ENCODE data around the gene TRIM41.

TRIM41 gene

DNA sequence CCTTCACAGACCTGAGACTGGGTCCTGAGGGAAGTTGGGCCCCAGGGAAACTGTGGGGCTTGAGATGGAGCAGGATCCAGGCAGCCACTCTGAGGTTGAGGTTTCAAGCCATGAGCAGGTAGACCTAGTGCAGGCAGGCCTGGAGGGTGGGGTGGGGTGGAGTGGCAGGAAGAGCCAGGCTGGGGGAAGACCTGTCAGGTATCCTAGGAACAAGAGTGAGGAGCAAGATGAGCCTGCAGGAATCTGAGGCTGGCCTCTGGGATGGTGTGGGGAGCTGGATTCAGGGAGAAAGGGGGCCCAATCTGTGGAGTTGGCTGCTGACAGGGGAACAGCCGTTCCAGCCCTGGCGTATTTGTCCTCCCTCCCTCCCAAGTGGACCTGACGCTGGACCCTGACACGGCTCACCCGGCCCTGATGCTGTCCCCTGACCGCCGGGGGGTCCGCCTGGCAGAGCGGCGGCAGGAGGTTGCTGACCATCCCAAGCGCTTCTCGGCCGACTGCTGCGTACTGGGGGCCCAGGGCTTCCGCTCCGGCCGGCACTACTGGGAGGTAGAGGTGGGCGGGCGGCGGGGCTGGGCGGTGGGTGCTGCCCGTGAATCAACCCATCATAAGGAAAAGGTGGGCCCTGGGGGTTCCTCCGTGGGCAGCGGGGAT lies 10.8 kb downstream of the TRIM41 start:
- no peak for DNase-seq

DNA sequence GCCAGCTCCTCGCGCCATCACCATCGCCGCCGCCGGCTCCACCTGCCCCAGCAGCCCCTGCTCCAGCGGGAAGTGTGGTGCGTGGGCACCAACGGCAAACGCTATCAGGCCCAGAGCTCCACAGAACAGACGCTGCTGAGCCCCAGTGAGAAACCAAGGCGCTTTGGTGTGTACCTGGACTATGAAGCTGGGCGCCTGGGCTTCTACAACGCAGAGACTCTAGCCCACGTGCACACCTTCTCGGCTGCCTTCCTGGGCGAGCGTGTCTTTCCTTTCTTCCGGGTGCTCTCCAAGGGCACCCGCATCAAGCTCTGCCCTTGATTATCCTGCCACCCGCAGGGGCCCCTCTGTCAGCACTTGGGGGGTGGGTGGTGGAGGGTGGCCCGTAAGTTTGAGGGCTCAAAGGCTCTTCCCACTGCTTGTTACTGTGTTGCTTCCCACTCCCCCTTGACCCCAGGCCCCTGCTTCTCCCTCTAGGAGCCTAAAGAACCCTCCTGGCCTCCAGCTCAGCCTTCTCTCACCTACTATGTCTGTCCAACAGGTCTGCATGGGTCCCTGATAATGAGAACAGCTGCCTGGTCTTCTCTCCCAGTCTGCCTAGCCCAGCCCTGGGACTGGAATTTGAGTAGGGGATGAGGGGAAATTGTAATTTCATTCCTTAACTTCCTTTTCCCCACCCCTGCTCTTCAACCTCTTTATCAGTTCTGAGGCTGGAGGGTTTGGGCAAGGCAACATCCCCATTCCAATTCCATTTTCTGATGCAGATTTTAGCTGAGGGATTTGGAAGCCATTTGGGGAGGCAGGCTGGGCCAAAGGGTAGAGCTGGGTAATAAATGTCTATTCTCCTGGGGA lies 11.6 kb downstream of the TRIM41 start:
- no peak for DNase-seq

DNA sequence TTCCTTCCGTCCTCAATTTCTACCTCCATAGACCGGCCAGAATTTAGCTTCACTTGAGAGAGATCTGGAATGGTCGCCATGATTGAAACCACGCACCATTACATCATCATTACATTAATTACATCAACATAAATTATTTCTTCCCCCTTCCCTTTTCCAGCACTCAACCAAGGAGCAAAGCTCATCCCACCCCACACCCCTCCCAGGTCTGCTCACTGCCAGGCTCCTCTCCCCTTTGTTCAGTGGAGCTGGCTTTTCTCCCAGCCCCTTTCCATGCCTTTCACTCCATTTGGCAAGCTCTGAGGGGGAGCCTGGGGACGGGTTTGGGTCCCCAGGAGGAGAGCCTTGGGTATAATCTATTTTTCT lies 12.2 kb downstream of the TRIM41 start:
- no peak for DNase-seq

DNA sequence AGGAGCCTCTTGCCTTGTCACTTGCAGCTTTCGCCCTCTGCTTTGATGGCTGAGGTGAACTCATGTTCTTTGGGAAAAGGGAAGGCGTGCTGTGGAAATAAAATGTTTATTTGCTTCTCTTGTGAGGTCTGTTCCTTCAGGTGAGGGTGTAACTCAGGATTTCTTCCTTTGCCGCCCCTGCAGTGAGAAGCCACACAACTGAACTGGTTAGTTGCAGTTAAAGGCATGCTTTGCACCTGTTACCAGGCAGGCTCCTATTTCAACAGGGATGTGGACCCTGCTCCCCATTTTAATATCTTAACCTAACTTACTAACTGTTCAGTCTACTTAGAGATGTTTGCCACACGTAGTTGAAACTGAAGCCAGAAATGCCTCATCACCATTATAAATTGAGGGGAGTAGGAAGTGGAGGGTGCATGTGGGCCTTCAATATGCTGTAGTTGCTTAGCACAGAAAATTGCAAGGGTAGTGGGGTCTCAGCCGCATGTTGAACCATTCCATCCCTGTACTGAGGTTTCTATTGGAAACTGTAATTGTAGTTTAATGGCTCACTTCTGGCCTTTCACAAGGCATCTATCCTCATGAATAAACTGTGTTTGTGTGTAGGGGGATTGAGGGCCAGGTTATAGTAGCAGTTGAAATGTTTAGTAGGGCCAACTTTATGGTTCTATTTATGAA lies 12.7 kb downstream of the TRIM41 start:
- DNase-seq: no peak

DNA sequence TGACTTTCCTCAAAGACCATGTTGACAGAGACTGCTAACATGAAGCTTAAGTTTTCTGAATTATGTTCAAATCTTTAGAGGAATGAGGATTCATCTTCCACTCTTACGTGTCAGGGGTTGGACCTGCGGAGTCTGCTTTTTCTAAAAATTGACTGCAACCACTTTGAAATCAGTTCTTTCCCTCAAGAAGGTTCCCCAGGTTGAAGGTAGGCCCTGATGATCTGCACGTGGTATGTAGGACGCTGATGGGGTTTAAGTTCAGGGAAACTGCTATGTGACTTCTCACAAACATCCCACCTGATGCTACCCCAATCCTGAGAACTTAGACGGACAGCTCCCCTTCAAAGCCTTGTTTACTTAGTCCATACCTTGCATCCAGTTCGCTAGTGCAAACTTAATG lies 13.4 kb downstream of the TRIM41 start:
- no peak for DNase-seq

DNA sequence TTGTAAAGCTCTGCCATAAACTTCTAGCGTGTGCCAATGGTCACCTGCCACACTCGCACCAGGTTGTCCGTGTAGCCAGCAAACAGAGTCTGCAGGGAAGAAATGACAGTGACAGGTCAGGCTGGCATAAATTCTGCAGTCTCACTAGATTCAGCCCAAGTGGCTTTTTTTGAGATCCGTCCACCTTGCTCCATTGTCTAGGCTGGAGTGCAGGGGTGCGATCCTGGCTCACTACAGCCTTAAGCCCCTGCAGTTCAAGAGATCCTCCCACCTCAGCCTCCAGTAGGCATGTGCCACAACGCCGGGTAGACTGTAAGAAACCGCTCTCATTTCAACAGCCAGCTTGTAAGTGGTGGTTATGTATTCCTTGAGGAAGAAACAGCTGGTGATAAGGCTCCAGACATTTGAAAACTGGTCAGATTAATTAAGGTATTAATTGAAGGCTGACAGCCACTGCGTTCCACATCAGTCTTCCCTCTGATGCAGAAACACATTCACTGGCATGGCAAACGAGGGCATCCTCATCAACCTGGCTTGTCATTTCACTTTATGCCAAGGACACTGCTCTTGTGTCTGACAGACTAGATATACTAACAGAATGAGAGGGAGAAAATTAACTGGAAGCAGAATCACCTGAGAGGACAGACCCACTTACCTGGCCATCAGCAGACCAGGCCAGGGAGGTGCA lies 14.0 kb downstream of the TRIM41 start:
- no peak for DNase-seq

DNA sequence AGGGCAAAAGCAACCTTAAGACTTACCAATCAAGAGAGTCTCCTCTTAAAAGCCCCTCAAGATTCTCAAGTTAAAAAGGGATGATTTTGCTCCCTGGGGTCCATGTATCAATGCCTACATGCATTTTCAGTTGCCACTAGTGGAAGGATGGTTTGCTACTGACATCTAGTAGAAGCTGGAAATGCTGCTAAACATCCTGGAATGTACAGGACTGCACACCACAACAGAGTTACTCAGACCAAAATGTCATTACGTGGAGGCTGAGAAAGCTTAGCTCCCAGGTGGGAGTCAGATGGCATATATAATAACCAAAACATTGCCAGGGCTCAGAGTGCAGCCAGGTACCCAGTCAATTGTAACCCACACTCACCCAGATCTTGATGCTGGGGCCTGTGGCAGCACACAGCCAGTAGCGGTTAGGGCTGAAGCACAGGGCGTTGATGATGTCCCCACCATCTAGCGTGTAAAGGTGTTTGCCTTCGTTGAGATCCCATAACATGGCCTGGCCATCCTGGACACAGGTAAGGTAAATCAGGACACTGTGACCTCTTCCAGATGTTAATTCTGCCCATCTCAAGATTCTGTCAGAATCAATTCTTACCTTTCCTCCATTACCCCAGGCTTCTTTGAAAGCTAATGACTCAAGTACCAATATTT lies 14.8 kb downstream of the TRIM41 start:
- DNase-seq: no peak

DNA sequence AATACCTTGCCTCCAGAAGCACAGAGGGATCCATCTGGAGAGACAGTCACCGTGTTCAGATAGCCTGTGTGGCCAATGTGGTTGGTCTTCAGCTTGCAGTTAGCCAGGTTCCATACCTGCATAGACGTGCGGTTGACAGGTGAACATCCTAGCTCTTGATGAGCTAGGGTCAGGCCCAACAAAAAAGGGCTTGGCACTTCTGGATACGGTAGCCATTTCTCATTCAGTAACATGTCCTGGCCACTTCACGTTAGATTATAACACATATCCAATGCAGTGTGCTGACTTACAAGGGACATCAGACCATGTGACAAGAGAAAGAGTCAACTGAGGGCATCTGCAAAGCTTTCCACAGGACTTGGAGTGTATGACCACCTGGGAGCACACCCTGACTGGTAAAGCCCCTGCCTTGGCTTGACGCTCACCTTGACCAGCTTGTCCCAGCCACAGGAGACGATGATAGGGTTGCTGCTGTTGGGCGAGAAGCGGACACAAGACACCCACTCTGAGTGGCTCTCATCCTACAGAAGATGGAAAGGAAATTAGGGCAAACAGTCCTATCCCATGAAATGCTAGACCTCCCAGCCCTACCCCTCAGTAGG lies 16.1 kb downstream of the TRIM41 start:
- DNase-seq: no peak

DNA sequence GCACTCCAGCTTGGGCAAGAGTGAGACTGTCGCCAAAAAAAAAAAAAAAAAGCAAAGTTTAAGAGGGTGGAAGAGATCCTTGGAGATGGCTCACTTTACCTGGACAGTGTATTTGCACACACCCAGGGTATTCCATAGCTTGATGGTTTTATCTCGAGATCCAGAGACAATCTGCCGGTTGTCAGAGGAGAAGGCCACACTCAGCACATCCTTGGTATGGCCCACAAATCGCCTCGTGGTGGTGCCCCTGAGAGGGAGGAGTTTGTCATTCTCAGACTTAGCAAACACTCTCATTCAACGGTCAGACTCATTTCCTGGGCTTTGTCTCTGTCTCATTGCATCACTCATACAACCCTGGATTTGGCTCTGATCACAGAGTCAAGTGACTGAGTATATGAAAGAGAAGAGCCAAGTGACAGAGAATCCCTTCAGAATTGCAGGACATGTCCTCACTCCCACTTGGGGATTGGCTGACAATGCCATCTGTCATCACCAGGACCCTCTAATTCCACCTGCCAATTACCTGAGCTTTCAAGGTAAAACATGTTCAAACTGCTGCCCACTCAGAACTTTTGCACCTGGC lies 18.4 kb downstream of the TRIM41 start:
- peak in 1 of 5 donors; percentile 88 for DNase-seq

DNA sequence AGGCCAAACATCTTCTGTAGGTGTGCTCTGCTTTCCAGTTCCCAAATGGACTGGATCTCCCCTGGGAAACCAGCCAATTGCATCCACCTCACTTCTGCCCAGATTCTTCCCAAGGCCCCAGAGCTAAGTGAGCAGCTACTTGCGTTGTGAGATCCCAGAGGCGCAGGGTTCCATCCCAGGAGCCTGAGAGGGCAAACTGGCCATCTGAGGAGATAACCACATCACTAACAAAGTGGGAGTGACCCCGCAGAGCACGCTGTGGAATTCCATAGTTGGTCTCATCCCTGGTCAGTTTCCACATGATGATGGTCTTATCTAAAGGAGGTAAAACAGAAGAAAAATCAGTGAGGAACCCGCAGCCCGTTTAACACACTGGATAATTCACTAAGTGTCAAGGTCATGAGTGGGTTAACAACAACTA lies 19.0 kb downstream of the TRIM41 start:
- no peak for DNase-seq

DNA sequence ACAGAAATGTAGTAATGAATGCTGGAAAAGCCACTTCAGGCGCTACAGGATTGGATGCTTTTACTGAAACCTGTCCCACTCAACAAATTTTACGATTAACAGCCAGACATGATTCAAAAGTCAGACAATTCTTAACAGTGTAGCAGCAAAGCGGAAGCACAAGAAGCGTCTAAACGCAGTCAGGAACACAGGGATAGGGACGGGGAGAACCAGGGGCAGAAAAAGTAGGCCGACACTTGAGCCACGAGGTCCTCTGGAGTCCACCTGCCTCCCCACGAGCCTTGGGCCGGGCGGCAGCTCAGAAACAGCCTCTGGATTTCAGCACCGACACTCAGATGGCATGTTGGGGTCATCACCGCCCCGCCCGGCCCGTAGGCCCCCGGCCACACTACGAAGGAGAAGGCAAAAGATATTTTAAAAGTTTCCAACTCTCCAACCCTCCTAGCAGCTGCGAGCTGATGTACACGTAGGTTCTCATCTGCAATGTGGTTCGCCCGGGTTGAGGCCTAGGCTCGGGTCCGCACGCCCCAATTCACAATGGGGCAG lies 20.0 kb downstream of the TRIM41 start:
- peak in 1 of 5 donors; percentile 36 for DNase-seq

DNA sequence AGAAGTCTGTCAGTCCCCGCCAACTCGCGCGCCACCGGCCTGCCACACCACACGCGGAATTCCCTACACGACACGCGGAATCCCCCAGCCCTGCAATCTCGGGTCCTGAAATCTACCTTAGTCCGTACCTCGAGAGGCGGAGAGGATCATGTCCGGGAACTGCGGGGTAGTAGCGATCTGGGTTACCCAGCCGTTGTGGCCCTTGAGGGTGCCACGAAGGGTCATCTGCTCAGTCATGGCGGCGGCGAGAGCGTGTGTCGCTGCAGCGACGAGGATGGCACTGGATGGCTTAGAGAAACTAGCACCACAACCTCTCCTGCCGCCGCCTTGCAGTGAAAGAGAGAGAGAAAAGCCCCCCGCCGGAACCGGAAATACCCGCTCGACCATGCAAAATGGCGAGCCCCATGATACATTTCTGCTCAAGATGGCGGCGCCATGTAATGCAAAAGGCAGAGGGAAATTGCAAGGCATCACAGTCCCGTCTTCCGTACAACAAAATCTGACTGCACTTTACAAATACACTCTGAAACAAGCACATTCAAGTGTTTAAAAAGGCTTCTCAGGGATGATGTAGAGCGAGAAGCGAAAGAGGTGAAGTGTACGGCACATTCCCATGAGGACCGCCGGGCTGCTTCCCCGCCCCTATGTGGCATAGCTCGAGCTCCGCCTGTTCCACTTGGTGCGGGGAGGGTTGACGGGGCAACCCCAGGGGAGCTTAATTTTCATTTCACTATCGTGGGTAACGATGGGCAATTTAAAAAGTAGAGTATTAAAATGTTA lies 20.7 kb downstream of the TRIM41 start, which contains the start of gene RACK1:
RACK1 (minus strand) TSS at position 343 of the 780 bp plus-strand sequence; CDS start at position 237, 106 bp downstream.
- peak; percentile 76 to 92 (median 87) for DNase-seq

DNA sequence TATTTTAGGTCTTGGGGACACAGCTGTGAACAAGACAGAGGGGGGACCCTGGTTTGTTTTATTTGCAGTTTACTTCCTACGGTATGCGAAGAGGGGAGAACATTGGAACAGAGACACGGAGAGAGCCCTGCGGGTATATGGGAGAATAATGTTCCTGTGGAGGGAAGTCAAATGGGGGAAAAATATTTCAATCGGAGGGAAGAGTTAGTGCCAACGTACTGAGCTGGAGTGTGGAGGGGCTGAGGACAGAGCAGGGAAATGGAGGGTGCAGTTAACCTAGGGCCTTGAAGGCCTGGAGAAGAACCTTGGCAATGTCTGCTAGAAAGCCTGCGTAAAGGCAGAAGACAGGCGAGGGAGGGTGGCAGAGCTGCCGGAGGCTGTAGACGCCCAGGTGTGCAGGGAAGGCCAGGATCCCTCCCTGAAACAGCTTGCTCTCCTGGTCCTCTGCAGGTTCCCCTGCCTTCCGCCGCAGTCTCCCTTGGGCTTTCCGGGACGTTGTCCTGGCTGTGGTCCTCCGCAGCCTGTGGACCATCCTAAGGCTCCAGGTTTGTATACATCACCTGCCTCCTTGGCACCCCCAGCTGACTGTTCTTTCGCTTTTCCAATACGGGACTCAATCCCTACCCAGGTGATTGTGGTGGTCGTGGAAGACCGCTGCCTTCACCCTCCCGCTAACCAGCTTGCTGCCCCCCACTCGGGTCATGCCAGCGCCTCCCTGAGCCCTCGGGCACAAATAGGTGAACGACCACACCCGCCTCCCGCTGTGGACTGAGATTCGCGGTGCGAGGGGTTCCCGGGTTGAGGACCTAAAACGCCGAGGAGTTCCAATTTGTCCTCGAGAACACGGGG lies 22.6 kb downstream of the TRIM41 start:
- DNase-seq: no peak

DNA sequence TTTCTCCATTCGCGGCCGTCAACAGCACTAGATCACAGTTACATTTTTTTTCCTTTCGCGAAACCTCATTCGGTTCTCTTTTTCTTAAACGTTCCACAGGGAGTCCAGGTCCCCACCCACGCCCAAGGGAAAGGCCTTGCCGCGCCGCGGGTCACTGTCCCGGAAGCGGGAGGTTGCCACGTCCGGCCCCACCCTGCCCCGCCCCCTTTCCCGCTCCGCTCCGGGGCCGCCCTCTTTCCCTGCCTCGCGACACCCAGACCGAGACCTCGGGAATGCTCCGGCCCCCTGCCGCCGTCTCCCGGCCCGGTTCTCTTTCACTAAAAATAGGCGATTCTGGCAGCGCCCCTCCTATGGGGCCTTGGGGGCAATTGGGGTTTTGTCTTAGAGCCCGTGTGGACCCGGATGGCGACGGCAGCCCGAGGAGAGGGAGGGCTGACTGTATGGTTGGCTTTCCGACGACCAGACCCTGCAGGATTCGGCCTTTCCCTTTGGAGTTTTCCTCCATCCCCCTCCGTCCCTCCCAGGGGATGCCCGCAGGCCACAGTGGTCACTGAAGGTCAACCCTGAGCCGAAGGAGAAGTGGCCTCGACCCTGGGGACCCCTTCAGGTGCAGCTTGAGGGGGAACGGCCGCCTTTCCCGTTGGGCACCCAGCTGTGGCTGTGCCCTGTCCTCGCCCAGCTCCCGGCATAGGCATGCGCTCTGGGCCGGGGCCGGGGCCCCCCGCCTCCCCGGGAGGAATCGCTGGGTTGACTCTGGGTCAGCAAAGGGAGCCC lies 23.4 kb downstream of the TRIM41 start:
- DNase-seq: peak; percentile 53 to 84 (median 59)

DNA sequence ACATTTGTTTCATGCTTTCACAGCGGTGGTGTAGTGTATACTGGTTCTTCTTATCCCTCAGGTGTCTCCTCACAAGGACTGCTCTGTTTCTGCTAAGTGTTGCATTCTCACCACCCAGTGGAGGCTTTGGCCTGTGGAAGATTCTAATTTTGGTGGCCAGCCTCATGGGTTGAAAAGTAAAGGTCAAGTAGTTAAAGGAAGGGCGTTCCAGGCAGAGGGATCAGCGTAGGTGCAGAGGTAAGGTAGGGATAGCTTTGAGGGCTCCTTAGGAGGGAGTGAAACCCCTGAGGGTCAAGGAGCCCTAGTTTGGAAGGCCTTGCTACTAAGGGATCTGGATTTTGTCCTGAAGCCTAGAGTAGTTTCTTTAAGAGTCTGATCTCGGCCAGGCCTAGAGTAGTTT lies 25.2 kb downstream of the TRIM41 start:
- DNase-seq: no peak

DNA sequence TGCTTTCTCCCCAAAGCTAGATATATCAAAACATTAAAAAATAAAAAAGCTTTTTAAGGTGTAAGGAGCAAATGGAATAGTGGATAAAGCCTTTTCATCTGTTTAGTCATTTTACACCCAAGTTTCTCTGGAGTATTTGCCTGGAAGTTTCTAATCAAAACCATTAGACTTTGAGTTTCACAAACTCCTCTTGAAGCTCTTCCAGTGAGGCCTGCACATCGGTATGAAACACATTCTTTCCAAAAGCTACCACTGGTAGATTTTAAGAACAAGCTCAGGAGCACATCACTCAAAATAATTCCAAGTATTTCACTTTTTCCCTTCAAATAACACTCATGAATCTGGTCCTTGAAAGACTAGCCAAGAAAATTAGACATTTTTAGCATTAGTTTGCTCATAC lies 32.2 kb downstream of the TRIM41 start:
- no peak for DNase-seq

DNA sequence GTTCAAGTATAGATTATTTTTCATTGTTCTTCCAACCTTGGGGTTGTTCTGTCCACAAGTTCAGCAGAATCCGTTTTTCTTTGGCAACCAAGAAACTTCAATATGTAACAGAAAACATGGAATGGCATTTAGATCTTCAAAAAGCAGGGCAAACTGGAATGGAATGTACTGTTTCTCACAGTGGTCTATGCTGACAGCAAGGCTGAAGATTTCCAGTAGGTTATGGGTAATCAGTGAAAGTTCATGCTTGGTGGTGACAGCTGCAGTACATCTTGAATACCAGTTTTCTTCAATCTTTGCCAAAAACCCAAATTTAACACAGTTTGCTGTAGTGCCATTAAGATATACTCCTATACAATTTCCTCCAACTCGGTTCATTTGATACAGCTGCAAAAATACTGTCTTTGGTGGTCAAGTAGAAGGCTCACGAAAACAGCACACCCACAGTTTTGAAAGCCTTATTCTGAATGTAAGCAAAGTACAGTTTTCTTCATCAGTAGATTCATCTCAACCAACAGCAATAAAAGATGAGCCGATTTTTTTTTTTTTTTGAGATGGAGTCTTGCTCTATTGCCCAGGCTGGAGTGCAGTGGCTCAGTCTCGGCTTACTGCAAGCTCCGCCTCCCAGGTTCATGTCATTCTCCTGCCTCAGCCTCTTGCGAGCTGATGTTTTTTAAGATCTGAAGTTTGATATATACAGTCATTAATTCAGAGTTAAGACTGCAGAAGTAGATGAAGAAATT lies 32.9 kb downstream of the TRIM41 start:
- no peak for DNase-seq

DNA sequence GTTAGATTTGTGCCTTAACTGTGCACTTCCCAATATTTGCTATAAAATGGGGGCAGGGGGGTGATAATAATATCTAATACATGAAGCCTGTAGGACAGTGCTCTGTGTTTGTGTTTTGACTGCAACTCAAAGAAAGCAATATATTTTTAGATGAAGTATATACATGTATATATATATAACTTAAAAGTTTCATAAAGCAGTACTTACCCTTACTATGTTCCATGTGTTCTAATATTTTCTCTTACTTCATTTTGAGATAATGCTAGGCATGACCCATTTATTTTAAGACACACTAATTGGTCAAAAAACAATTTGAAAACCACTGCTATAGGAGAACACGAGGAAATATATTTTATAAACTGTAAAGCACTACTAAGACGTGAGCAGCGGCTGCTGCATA lies 35.5 kb downstream of the TRIM41 start:
- DNase-seq: no peak
